Measurements from ENCODE around the gene HEXIM2. TPM values are rescaled to one million over a fixed set of nuclear protein-coding genes. Genes with fewer than 3 reads are reported as not detected.

The HEXIM2 gene
- total RNA-seq, 2 donors from 2014 or later = 6.1 to 10.7 TPM

- Mint-ChIP-seq H3K36me3 (peaks cover 6% of the 10 kb centered on the region), H3K9me3 (no peaks in the 10 kb centered on the region), H3K4me1 (ENCODE audit: low read depth in 2 of 2) (peaks cover 33 to 35% of the 10 kb centered on the region in 2 donors), H3K4me3 (no peak overlapping the region), H3K27me3 (no peaks in the 10 kb centered on the region), H3K27ac (peak overlapping the region in 1 of 2 donors; percentile 50)
- peak; percentile 25 for DNase-seq (ENCODE audit: low spot score)
- ATAC-seq = no peak
Measured at GRCh38 chr17:45155483-45155882, 6.2 kb upstream of the HEXIM2 start.

GRCh38 chr17:45156242-45156641, 5.4 kb upstream of the HEXIM2 start:
- H3K4me1 Mint-ChIP-seq (ENCODE audit: low read depth in 2 of 2) = peaks cover 29 to 30% of the 10 kb centered on the region in 2 donors
- peaks cover 6% of the 10 kb centered on the region for H3K36me3 Mint-ChIP-seq
- DNase-seq (ENCODE audit: low spot score) = peak; percentile 13
- H3K4me3 Mint-ChIP-seq = no peak overlapping the region
- ATAC-seq = no peak
- peak overlapping the region in 1 of 2 donors; percentile 50 for H3K27ac Mint-ChIP-seq
- H3K9me3 Mint-ChIP-seq = no peaks in the 10 kb centered on the region
- no peaks in the 10 kb centered on the region for H3K27me3 Mint-ChIP-seq

GRCh38 chr17:45160447-45161287, 1.0 kb upstream of the HEXIM2 start:
- Mint-ChIP-seq H3K4me3 (peak overlapping the region; percentile 82), H3K27ac (peak overlapping the region; percentile 96 to 98), H3K36me3 (peaks cover 6% of the 10 kb centered on the region), H3K4me1 (ENCODE audit: low read depth in 2 of 2) (peaks cover 32 to 36% of the 10 kb centered on the region in 2 donors), H3K9me3 (no peaks in the 10 kb centered on the region), H3K27me3 (no peaks in the 10 kb centered on the region)
- DNase-seq (ENCODE audit: low spot score) (peak; percentile 73), ATAC-seq (peak; percentile 25 to 47)

GRCh38 chr17:45162025-45162687, 481 bp downstream of the HEXIM2 start:
- Mint-ChIP-seq H3K4me3 (peak overlapping the region; percentile 82), H3K27me3 (no peaks in the 10 kb centered on the region), H3K9me3 (no peaks in the 10 kb centered on the region), H3K36me3 (peaks cover 6% of the 10 kb centered on the region), H3K27ac (peak overlapping the region; percentile 96 to 98), H3K4me1 (ENCODE audit: low read depth in 2 of 2) (peaks cover 29 to 36% of the 10 kb centered on the region in 2 donors)
- ATAC-seq = no peak
- DNase-seq (ENCODE audit: low spot score) = peak; percentile 48

GRCh38 chr17:45164734-45165269, 3.1 kb downstream of the HEXIM2 start:
- DNase-seq (ENCODE audit: low spot score) (peak; percentile 8), ATAC-seq (no peak)
- Mint-ChIP-seq H3K27me3 (no peaks in the 10 kb centered on the region), H3K4me3 (no peak overlapping the region), H3K27ac (no peak overlapping the region), H3K9me3 (no peaks in the 10 kb centered on the region), H3K36me3 (peaks cover 6% of the 10 kb centered on the region), H3K4me1 (ENCODE audit: low read depth in 2 of 2) (peaks cover 16 to 18% of the 10 kb centered on the region in 2 donors)

- peaks cover 24 to 28% of the 10 kb centered on the region in 2 donors for H3K4me1 Mint-ChIP-seq (ENCODE audit: low read depth in 2 of 2)
- no peak overlapping the region for H3K4me3 Mint-ChIP-seq
- H3K27ac Mint-ChIP-seq = peak overlapping the region in 1 of 2 donors; percentile 9
- DNase-seq (ENCODE audit: low spot score) = peak; percentile 56
- no peaks in the 10 kb centered on the region for H3K9me3 Mint-ChIP-seq
- H3K36me3 Mint-ChIP-seq = no peaks in the 10 kb centered on the region
- H3K27me3 Mint-ChIP-seq = no peaks in the 10 kb centered on the region
- no peak for ATAC-seq
Measured at GRCh38 chr17:45168991-45169752, 7.5 kb downstream of the HEXIM2 start.

GRCh38 chr17:45170280-45170930, 8.7 kb downstream of the HEXIM2 start:
- ATAC-seq (peak; percentile 83 to 85), DNase-seq (ENCODE audit: low spot score) (no peak)
- H3K27me3 Mint-ChIP-seq = no peaks in the 10 kb centered on the region
- H3K4me3 Mint-ChIP-seq = peak overlapping the region; percentile 60
- no peaks in the 10 kb centered on the region for H3K9me3 Mint-ChIP-seq
- peaks cover 17 to 22% of the 10 kb centered on the region in 2 donors for H3K4me1 Mint-ChIP-seq (ENCODE audit: low read depth in 2 of 2)
- peak overlapping the region; percentile 96 to 99 for H3K27ac Mint-ChIP-seq
- no peaks in the 10 kb centered on the region for H3K36me3 Mint-ChIP-seq

GRCh38 chr17:45170931-45171337, 9.3 kb downstream of the HEXIM2 start:
- Mint-ChIP-seq H3K4me3 (peak overlapping the region; percentile 60), H3K27me3 (no peaks in the 10 kb centered on the region), H3K9me3 (no peaks in the 10 kb centered on the region), H3K36me3 (no peaks in the 10 kb centered on the region), H3K27ac (peak overlapping the region; percentile 96 to 99), H3K4me1 (ENCODE audit: low read depth in 2 of 2) (peaks cover 22 to 25% of the 10 kb centered on the region in 2 donors)
- no peak for DNase-seq (ENCODE audit: low spot score)
- peak; percentile 73 to 79 for ATAC-seq

GRCh38 chr17:45171338-45172231, 9.9 kb downstream of the HEXIM2 start:
- DNase-seq (ENCODE audit: low spot score) (no peak), ATAC-seq (no peak)
- H3K36me3 Mint-ChIP-seq = no peaks in the 10 kb centered on the region
- H3K4me3 Mint-ChIP-seq = peak overlapping the region; percentile 60
- peak overlapping the region; percentile 96 to 99 for H3K27ac Mint-ChIP-seq
- no peaks in the 10 kb centered on the region for H3K9me3 Mint-ChIP-seq
- peaks cover 25 to 28% of the 10 kb centered on the region in 2 donors for H3K4me1 Mint-ChIP-seq (ENCODE audit: low read depth in 2 of 2)
- H3K27me3 Mint-ChIP-seq = no peaks in the 10 kb centered on the region

GRCh38 chr17:45172232-45172540, 10.5 kb downstream of the HEXIM2 start:
- Mint-ChIP-seq H3K27ac (peak overlapping the region; percentile 96 to 99), H3K36me3 (no peaks in the 10 kb centered on the region), H3K27me3 (no peaks in the 10 kb centered on the region), H3K4me3 (no peak overlapping the region), H3K4me1 (ENCODE audit: low read depth in 2 of 2) (peaks cover 25 to 28% of the 10 kb centered on the region in 2 donors), H3K9me3 (no peaks in the 10 kb centered on the region)
- no peak for DNase-seq (ENCODE audit: low spot score)
- no peak for ATAC-seq

- Mint-ChIP-seq H3K27ac (peak overlapping the region; percentile 84 to 99), H3K4me3 (peak overlapping the region; percentile 75), H3K4me1 (ENCODE audit: low read depth in 2 of 2) (peaks cover 25 to 28% of the 10 kb centered on the region in 2 donors), H3K36me3 (no peaks in the 10 kb centered on the region), H3K9me3 (no peaks in the 10 kb centered on the region), H3K27me3 (no peaks in the 10 kb centered on the region)
- DNase-seq (ENCODE audit: low spot score) = peak; percentile 64
- peak; percentile 45 to 54 for ATAC-seq
Measured at GRCh38 chr17:45172541-45173286, 11.0 kb downstream of the HEXIM2 start.

- no peaks in the 10 kb centered on the region for H3K9me3 Mint-ChIP-seq
- no peak overlapping the region for H3K4me3 Mint-ChIP-seq
- no peaks in the 10 kb centered on the region for H3K27me3 Mint-ChIP-seq
- no peak for ATAC-seq
- DNase-seq (ENCODE audit: low spot score) = no peak
- peak overlapping the region; percentile 21 to 76 for H3K27ac Mint-ChIP-seq
- peaks cover 19 to 20% of the 10 kb centered on the region in 2 donors for H3K4me1 Mint-ChIP-seq (ENCODE audit: low read depth in 2 of 2)
- no peaks in the 10 kb centered on the region for H3K36me3 Mint-ChIP-seq
Measured at GRCh38 chr17:45175759-45176115, 14.1 kb downstream of the HEXIM2 start.
